ENCODE results near the gene ZNF148.

Gene ZNF148

GRCh38 chr3:125194849-125195601, 180.1 kb downstream of the ZNF148 start:
- peak; percentile 75 for FAIRE-seq
- no peak for DNase-seq (ENCODE audit: insufficient read length, low spot score)

GRCh38 chr3:125194061-125194848, 180.9 kb downstream of the ZNF148 start:
- no peak for DNase-seq (ENCODE audit: insufficient read length, low spot score)
- peak; percentile 70 for FAIRE-seq

DNA sequence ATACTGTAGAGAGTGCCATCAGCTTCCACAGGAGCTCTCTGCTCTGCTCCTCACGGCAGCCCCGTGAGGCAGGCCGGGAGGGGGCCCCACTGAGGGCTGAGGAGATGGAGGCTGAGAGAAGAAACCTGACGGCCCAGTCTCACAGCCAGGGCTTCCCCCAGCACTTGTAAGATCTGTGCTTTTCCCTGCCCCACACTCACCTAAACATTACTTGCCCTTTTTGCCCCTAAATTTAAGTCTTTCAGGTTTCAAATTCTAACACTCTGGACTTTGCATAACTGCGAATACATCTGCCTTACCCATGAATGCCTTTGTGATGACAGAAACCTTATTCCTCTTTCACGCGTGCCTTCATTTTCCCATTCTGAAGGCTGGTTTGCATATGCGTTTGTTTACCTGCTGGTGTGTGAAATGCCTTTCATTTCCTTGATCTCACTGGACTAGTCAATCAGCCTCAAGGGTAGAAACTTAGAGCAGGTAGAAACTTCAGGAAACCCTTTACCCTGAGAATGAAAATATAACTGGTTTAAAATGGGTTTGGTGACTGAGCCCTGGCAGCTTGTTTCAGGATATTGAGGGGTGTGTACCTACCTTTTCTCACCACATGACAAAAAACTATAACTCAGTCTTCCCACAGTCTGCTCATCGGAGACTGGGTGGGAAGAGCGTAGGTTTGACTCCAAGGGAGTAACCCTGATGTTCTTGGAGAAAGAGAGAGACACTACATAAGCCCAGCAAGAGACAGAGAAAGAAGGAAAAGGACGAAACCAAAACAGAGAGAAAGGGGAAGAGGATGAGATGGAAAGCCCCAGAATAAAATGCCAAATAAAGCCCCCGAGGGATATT, 182.7 kb downstream of the ZNF148 start:
- FAIRE-seq (no peak), DNase-seq (ENCODE audit: insufficient read length, low spot score) (no peak)

- FAIRE-seq (peak; percentile 96), DNase-seq (ENCODE audit: insufficient read length, low spot score) (no peak)
Observed at GRCh38 chr3:125191730-125192129, 183.4 kb downstream of the ZNF148 start.

DNA sequence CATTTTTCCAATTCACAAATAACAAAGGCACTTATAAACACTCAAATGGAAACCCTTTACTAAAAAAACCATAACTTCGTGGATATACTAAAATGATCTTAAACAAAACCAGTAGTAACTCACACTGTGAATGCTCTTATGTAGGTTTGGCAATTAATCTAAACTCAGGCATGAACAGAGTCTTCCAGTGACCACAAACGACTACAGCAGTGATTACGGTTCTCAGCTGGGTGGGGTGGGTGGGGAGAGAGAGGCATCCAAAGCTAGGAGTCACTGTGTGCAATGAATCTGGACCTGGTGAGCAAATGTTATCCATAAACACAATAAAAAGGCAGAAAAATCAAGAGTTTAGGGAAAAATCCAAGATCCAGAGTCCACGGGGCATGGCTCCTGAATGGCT, 183.9 kb downstream of the ZNF148 start:
- DNase-seq (ENCODE audit: insufficient read length, low spot score) = no peak
- FAIRE-seq = no peak

GRCh38 chr3:125190786-125191185, 184.3 kb downstream of the ZNF148 start:
- FAIRE-seq = no peak
- no peak for DNase-seq (ENCODE audit: insufficient read length, low spot score)

GRCh38 chr3:125189378-125190165, 185.6 kb downstream of the ZNF148 start:
- DNase-seq (ENCODE audit: insufficient read length, low spot score) = no peak
- no peak for FAIRE-seq

DNA sequence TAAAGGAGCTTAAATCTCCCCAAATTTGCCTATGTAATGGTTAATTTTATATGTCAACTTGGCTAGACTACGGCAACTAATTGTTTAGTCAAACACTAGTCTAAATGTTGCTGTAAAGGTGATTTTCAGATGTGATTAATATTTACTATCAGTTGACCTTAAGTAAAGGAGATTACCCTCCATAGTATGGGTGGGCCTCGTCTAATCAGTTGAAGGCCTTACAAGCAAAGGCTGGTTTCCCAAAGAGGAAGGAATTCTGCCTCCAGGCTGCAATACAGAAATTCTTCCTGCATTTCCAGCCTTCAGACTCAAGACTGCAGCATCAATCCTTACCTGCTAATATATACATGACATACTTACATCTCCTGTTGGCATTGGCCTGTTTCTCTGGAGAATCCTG, 186.2 kb downstream of the ZNF148 start:
- no peak for DNase-seq (ENCODE audit: insufficient read length, low spot score)
- no peak for FAIRE-seq

- DNase-seq (ENCODE audit: insufficient read length, low spot score) (no peak), FAIRE-seq (no peak)
Observed at GRCh38 chr3:125187599-125187910, 187.6 kb downstream of the ZNF148 start.

- FAIRE-seq = no peak
- no peak for DNase-seq (ENCODE audit: insufficient read length, low spot score)
Observed at GRCh38 chr3:125186800-125187598, 188.1 kb downstream of the ZNF148 start.

DNA sequence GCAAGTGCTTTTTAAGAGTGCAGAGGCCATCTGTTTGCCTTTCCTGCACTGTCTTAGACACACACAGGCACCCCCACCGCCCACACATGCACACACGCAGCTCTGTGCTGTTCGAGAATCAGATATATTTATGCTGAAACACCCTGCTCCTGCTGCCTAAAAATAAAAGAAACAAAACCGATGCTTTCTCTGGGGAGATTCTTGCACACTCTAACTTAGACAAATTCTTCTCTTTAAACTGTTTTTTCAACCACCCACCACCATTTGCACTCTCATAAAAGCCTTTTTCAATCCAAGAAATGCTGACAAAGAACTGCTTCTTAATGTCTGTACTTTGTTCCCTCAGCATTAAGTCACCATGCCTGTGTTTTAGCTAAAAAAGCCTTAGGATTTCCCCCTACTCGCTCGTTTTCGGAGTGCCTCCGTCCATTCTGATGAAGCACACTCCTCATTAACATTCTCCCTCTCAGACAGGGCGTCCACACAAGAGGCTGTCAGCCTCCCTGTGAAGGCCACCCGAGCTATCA, 188.8 kb downstream of the ZNF148 start:
- DNase-seq (ENCODE audit: insufficient read length, low spot score) = no peak
- peak; percentile 77 for FAIRE-seq

- DNase-seq (ENCODE audit: insufficient read length, low spot score) (no peak), FAIRE-seq (no peak)
Observed at GRCh38 chr3:125185805-125186204, 189.3 kb downstream of the ZNF148 start.

DNA sequence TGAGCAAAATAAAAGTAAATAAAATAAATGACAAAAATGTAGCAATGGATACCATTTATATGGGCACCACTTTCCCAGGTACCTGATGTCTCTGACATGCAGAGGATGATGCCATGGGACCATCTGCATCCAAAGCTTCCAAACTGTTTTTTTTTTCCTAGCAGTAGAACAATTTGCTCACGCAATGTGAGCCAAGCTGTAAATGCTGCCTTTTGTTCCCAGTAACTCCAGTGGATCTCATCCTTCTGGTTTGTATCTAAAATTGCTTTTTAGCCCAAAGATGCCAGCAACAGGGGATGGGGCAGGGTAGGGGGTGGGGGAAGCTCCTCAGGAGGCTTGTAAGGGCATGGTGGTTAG, 195.3 kb downstream of the ZNF148 start:
- peak; percentile 4 for FAIRE-seq
- DNase-seq (ENCODE audit: insufficient read length, low spot score) = no peak

GRCh38 chr3:125179143-125179883, 195.8 kb downstream of the ZNF148 start:
- no peak for DNase-seq (ENCODE audit: insufficient read length, low spot score)
- peak; percentile 65 for FAIRE-seq

GRCh38 chr3:125177746-125178145, 197.4 kb downstream of the ZNF148 start:
- FAIRE-seq (no peak), DNase-seq (ENCODE audit: insufficient read length, low spot score) (no peak)

Measured in GM19239 (cell line).